Amniotic stem cell (primary cell): Measurements from ENCODE around the gene CNTN5.
A peak's percentile ranks its signal among the peaks of the same experiment; 100 is the strongest.
"Not testable (repeated sequence)": the region's sequence is repeated elsewhere in the genome, so short reads cannot be mapped to it uniquely, and the experiment has no call there.

ENCODE experiments used
- DNase-seq: peaks from one replicate; lab custom pipeline; 2025; lab: John Stamatoyannopoulos, UW

Gene CNTN5

DNA sequence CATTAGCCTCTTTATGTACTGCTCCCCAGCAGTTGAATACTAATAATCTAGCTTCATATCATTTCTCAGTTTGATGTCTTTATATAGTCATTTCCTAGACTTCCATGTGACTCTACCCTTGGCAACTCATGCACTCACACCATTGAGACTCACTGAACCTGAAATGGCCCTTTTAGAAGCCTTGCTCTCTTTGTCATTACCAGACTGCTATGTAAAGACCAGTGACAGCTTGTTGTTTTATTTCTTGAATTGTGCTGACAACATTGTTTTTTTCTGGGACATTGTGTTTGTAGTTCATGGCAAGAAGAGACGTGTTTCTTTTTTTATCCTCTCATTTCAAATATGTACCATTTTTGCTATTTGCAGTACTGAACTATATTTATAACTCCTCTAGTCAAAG, 256.5 kb downstream of the CNTN5 start:
- DNase-seq: no peak

DNA sequence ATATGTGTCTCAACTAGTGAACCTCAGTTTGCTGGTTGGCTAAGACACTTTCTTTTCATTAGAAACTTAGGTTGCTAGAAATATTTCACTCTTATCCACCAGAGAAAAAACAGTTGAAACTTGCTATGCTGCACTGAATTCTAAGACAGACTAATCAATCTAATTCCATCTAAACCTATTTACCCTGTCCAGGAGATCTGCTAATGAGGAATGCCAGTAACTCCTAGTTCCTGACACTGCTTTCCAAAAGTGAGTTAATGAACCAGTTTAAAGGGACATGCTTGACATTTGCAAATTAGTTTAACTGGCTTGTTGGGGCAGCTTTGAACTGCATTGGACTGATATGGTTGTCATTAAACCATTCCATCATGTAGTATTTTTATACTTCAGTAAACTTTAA, 258.5 kb downstream of the CNTN5 start:
- no peak for DNase-seq

- DNase-seq: no peak
Measured at GRCh38 chr11:99281331-99281730, 260.6 kb downstream of the CNTN5 start.

DNA sequence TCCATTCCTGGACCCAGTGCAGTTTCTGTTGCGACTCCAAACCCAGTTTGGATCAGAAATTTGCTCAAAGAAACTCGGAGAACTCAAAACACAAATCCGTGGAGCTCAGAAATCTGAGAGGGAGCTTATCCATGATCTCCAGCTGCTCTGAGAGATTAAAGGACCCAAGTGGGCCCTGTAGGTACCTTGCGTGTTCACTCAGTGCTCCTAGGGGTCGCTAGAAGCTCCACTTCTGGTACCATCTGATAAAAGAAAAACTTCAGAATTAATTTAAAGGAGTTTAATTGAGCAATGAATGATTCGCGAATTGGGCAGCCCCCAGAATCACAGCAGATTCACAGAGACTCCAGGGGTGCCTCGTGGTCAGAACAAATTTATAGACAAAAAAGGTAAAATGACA, 277.2 kb downstream of the CNTN5 start:
- DNase-seq: not testable (repeated sequence)

- DNase-seq: no peak
Measured at GRCh38 chr11:99307510-99308088, 286.9 kb downstream of the CNTN5 start.

DNA sequence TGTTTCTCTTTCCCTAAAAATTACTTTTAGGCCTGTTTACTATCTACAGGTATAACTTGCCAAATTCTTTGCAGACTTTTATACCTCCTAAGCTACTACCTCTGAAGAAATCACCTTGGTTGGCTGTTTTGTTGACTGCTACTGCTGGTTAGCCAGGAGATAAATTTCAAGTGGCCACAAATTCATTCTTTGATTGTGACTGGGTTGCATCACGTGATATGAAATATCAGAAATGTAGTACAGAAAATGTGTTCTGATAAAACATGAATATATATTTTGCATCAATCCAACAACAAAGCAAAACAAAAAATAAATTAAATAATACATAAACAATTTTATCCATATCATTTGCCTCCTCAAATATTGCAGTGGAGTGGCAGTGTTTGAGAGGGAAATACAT, 291.1 kb downstream of the CNTN5 start:
- no peak for DNase-seq

GRCh38 chr11:99316776-99317520, 296.2 kb downstream of the CNTN5 start:
- no peak for DNase-seq

DNA sequence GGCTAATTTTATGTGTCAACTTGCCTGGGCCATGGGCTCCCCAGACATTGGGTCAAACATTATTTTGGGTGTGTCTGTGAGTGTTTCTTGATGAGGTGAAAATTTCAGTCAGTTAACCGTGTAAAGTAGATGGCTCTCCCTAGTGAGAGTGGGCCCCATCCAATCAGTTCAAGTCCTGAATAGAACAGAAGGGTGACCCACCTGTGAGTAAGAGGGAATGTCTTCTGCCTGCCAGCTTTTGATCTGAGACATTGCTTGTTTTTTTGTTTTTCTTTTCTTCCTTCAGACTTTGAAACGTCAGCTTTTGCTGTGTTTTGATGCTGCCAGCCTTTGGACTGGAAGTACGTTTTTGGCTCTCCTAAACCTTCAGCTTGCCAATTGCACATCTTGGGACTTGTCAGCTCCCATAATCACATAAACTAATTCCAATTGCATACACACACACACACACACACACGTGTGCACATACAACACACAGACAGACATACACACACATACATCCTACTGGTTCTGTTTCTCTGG, 300.1 kb downstream of the CNTN5 start:
- no peak for DNase-seq

- peak; percentile 1 for DNase-seq
Measured at GRCh38 chr11:99325847-99326246, 305.1 kb downstream of the CNTN5 start.

- no peak for DNase-seq
Measured at GRCh38 chr11:99327066-99327465, 306.3 kb downstream of the CNTN5 start.

DNA sequence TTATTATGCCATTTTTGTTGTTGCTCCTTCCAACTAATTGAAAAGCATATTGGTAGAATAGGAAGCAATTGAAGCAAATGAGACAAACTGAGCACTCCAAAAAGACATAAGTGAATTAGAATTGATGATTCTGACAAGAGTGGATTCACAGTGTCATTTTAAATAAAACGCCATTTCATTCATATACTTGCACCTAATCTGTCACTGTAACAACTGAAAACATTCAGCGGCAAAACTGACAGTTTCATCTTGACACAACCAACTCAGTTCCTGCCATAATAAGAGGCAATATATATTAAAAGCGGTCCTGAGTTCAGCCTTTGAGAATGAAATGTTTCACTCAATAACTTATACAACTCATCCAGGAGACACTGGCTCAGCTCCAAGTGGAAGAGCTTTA, 306.8 kb downstream of the CNTN5 start:
- no peak for DNase-seq

DNA sequence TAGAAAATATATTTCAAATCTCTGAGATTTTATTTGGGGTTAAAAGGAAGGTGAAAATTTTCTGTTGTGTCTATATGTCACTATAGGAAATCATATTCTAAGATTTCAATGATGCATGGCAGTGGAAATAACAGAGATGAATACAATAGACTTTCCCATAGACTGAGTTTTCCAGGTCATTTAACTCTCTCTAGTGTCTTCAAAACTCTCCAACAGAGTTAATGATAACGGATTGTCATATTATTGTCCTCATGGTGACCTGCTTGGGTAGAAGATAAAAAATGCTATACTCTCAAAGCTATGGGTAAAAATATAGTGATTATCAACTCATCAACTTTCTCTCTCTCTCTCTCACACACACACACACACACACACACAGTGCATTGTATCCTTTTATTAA, 312.9 kb downstream of the CNTN5 start:
- no peak for DNase-seq

GRCh38 chr11:99343117-99343516, 322.4 kb downstream of the CNTN5 start:
- no peak for DNase-seq

DNA sequence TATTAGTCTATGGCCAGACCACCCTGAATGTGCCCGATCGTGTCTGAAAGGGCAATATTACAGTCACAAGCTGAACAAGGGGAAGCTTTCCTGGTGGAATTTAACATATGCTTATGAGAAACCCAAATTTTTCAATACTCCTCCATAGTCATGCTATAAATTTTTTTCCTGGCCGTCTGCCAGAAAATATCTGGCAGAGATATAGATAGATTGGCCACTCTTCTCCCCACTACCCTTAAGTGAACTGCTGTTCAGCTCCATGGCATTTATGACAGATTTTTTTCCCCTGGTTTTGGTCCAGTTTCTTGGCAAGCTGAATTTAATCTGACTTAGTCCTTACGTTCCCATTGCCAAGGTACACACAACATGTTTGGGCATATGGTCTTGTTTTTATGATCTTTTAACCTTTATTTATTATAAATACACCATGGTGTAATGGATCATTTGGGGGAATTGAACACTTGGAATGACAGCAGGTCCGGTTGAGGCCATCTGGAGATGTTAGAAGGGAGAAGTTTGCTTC, 328.5 kb downstream of the CNTN5 start:
- no peak for DNase-seq

DNA sequence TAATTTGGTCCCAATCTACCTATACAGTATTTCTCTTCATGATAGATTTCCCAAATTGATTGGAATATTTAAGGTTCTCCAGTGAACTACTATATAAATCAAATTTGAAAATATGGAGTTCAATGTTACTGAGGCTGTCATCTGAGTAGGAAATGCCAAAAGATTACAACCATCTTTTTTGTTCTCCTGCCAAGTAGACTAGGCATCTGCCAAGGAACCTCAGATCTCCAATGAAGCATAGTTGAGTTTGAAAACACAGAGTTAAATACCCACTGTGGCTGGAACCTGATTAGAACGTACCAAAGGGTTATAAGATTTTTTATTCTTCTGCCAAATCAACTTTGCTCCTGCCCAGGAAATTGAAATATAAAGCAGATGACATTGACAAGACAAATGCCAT, 330.9 kb downstream of the CNTN5 start:
- no peak for DNase-seq

DNA sequence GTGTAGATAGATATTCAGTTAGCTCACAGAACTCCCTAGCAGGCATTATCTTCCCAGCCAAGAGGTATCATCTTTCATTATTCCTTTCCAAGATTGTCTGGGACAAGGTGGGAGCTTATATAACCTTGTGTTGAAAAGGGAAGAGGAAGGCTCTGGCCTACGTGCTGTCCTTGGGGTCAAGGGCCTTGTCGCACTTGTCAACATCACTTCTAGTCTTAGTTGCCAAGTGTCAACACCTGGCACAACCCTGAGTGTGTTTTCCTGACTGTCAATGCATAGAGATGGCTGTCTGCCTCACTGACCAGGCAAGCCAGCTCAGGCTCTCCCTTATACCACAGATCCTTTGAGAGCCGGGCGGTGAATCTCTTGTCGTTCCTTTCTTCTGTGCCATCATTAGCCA, 331.9 kb downstream of the CNTN5 start:
- no peak for DNase-seq

GRCh38 chr11:99366546-99366945, 345.8 kb downstream of the CNTN5 start:
- DNase-seq: no peak

DNA sequence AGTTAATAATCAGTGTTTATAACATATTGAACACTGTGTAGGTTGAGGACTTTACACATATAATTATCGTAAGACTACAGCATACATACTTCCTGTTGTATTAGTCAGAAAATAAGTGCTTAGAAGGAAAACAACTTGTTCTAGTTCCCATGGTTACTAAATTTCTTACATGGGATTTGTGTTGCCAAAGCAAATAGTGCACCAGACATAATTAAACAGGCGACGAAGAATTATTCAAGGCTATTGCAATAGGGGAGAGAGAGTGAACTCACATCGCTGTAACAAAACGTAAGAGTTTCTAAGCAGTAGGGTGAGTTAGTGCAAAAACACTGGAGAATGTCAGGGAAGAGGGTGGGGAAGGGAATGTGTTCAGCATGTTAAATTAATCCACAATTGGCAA, 347.8 kb downstream of the CNTN5 start:
- no peak for DNase-seq

- peak; percentile 30 for DNase-seq
Measured at GRCh38 chr11:99370549-99371216, 349.9 kb downstream of the CNTN5 start.

DNA sequence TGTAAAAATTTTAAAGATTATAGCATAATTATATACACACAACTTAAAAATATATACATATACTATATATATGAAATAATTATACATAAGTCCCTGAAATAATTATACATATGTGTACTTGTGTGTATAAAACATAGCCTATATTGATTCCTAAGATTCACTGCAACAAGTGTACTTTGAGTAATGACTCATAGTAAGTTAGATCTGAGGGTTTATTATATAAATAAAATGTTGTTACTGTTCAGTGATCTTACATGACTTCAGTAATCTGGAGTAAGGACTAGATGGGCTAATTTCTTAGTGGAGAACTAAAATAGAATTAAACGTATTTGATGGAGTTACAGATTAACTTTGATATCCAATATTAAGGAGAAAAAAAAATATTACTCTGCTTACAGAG, 350.5 kb downstream of the CNTN5 start:
- DNase-seq: no peak

DNA sequence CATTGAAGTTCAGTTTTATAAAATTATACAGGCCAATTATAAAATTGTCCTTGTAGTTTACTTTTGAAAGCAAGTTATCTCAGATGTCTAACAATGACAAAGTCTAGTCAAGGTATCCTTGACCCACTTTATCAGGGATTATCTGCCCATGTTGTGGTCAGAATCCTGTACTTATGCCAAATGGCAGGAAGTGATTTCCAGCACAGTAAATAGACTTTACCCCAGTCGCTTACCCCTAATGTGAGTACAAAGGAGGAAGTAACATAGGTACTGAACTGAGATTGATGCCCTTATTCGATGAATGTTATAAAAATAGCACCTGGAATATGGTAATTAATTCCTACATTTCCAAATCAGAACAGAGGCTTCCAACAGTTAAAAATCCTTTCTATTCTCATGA, 355.7 kb downstream of the CNTN5 start:
- DNase-seq: no peak

- DNase-seq: no peak
Measured at GRCh38 chr11:99383648-99384245, 363.0 kb downstream of the CNTN5 start.

DNA sequence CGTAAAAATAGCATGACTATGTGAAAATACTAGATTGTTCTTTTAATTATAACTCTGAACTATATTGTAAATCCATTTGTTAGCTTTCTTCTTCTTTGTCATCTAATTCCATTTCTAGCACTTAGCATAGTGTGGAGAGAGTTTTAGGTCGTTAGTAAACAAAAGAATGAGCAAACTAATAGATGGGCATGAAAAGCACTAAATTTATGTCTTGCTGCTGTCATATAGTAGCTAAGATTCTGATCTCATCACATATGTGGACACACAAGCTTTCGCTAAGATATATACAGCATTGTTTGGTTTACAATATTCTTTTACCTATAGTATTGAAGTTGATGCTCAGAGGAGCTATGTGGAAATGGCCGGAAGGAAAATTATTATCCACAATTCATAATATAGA, 370.5 kb downstream of the CNTN5 start:
- DNase-seq: no peak
